GM12864 (cell line): Measurements from ENCODE around the gene CHCHD6.

ENCODE experiments used
- DNase-seq: peaks from one replicate; pipeline ENCODE4 v3.0.0-alpha.2; 2011; ENCODE audit warnings: low read depth
- H3K4me3 ChIP-seq: 2 replicates; pipeline ENCODE4 v1.5.1; 2011; ENCODE audit warnings: mild to moderate bottlenecking, low read depth, low read length, control low read depth
- TF ChIP-seq, protein P1 (sequence below): IDR thresholded peaks from 2 replicates; pipeline ENCODE4 v1.5.1; 2011; ENCODE audit warnings: low read depth, mild to moderate bottlenecking, moderate library complexity, low read length, control low read depth, inconsistent platforms; ENCODE audit errors: missing control alignments

CHCHD6 gene

DNA sequence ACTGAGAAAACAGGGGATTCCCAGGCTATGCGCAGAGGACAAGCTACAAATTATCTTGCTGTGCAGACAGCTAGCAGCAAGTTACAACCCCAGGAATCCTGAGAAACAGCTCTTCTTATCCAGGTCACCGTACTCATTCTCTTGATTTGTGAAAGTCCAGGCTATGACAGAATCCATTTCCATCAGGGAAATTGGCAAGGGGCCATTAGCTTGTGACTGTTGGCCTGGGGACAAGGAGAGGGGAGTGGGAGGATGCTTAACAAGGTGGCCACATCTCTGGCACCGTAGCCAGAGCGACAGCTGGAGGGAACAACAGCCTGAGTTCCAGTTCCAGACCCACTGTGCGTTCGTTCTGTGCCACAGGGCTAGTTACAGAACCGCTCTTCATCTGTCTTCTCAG is 233.9 kb downstream of the CHCHD6 start:
- DNase-seq = no peak

DNA sequence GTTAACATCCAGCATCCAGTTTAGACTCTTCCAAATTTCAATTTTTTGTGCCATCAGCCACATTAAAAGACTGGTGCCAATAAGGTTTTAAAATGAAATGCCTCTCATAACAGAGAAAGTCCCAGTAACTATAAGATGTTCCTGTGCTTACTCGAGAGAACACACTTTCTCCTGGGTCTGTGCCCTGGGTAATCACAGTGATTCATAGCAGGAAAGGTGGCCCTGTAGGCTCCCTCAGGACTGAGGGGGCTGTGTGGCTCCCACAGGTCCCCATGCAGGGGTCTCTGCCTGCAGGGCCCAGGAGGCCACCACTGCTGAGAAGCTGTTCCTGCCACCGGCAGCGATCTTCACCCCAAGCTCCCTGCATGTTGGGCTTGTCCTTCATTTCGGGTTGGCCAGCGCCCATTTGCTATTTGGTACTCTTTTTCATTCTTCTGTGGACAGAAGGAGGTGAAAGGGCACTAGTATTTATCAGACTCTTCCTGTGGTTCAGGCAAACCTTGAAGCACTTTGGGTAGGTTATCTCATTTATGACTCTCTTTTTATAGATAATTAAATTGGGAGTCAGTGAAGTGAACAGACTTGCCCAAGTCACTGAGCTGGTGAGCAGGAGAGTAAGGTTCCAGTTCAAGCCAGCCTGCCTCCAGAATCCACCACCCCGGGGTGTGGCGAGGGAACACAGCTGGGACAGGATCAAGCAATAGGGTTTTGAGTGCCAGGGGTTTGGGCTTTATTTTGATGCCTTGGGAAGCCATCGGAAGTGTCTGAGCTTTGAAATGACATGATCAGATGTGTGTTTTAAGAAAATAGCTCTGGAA is 234.7 kb downstream of the CHCHD6 start:
- TF ChIP-seq, protein P1, sequence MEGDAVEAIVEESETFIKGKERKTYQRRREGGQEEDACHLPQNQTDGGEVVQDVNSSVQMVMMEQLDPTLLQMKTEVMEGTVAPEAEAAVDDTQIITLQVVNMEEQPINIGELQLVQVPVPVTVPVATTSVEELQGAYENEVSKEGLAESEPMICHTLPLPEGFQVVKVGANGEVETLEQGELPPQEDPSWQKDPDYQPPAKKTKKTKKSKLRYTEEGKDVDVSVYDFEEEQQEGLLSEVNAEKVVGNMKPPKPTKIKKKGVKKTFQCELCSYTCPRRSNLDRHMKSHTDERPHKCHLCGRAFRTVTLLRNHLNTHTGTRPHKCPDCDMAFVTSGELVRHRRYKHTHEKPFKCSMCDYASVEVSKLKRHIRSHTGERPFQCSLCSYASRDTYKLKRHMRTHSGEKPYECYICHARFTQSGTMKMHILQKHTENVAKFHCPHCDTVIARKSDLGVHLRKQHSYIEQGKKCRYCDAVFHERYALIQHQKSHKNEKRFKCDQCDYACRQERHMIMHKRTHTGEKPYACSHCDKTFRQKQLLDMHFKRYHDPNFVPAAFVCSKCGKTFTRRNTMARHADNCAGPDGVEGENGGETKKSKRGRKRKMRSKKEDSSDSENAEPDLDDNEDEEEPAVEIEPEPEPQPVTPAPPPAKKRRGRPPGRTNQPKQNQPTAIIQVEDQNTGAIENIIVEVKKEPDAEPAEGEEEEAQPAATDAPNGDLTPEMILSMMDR = no peak
- no peak for DNase-seq
- H3K4me3 ChIP-seq = no peak overlapping the region

More for the DNA sequence above, 233.9 kb downstream of the CHCHD6 start:
- no peak overlapping the region for H3K4me3 ChIP-seq
- TF ChIP-seq, protein P1 = no peak

DNA sequence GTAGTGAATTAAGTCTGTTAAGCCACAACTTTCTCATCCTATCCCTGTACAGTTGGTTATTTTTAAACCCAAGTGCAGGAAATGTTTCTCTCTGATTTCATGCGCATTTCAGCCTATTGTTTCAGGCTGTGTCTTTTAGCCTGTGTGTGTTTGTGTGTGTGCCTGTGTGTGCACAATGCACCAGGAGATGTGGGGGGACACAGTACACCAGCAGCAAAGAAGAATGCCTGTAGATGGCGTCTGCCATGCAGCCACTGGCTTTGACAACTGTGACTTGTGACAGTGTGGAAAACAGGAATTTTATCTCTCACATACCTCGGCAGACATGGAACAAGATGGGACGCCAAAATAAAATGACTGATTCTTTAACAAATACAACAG is 235.3 kb downstream of the CHCHD6 start:
- TF ChIP-seq, protein P1 = no peak
- H3K4me3 ChIP-seq = no peak overlapping the region
- DNase-seq = no peak

DNA sequence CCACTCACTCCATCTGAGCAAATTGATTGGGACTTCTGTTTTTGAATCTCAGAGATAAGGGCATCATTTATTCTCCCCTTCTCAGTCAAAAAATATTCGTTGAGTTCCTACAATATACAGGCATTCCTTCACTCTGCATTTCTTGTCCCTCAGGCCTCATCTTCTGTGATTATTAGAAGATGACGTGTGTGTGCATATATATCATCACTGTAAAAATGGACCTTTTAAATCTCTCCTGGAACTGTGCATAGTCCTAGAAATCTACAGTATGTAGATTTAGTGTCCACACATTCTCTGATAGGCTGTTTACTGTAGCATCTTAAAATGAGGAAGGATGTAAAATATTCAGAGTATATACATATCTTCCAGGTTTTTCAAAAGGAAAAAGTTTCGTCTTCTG is 235.7 kb downstream of the CHCHD6 start:
- no peak overlapping the region for H3K4me3 ChIP-seq
- TF ChIP-seq, protein P1 = no peak
- no peak for DNase-seq

DNA sequence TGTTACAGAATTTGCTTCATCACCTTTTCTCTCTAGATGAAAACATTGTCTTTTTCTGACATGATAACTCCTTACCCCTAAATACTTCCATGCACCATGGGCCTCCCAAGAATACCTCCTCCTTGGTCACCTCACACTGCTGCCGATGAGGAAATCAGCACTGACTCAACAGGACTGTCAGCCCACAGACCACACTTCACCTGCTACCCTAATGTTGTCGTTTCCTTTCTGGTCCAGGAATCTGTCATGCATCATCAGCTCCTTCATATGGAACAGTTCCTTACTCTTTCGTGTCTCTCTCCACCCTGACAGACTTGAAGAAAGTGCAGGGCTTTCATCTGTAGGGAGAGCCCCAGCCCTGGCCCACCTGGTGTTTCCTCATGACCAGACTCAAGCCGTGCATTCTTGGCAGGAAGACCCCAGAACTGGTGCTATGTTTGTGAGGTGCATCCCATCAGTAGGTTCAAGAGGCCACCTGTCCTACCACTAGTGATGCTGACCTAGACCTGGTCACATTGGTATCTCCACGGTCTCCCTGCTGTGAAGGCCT is 237.8 kb downstream of the CHCHD6 start:
- DNase-seq = no peak
- TF ChIP-seq, protein P1 = no peak
- no peak overlapping the region for H3K4me3 ChIP-seq

DNA sequence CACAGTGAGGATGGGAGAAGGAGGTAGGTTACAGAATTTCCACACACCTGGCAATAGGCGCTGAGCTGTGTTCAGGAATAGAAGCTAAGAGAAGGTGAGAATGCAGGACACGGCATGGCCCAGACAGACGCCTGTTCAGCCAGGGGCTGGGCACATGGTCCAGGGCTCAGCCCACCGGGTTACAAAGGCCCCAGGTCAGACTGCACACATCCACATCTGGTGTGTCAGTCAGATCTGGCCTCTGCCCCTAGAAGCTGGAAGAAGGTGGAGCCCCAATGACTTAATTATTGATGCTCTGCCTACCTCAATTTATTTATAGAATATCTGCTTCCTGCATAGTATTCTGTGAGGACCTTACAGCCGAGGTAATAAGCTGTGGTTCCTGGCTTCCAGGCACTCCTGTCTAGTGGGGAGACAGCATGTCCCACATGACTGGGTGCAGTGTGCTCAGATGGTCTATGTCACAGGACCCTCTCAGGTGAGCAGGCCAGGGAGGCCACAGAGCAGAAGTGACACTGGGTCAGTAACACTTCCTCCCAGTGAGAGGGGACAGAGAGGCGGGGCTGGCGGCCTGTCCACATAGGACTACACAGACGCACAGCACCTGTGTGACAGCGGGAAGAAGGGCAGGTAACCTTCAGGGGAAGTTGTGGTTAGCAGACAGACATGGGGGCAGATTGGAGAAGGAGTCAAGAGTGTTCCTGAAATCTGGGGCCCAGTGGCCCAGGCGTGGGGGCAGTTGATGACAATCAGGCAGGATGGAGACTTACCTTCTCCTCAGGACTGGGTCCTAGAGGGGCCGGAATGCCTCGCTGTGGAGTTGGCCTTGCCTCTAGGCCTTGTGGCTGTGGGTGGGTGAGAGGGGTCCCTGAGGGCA is 240.3 kb downstream of the CHCHD6 start:
- TF ChIP-seq, protein P1 = no peak
- DNase-seq = no peak
- no peak overlapping the region for H3K4me3 ChIP-seq
